GM21367 (cell line): ENCODE measurements around the gene FAM151B.
"Not testable (repeated sequence)": the region's sequence is repeated elsewhere in the genome, so short reads cannot be mapped to it uniquely, and the experiment has no call there.

Experiments used
- ATAC-seq: cut with Tn5 transposase; IDR thresholded peaks from one replicate; pipeline ENCODE4 v1.9.1; 2021; ENCODE audit not compliant: unreplicated experiment

Gene FAM151B

GRCh38 chr5:80502800-80503199 is 14.9 kb downstream of the FAM151B start:
- no peak for ATAC-seq

GRCh38 chr5:80503641-80504040 is 15.7 kb downstream of the FAM151B start:
- ATAC-seq = no peak

GRCh38 chr5:80504833-80505232 is 16.9 kb downstream of the FAM151B start:
- no peak for ATAC-seq

GRCh38 chr5:80507663-80508062 is 19.8 kb downstream of the FAM151B start:
- ATAC-seq = no peak

- ATAC-seq = no peak
These were observed 20.9 kb downstream of the FAM151B start for GRCh38 chr5:80508844-80509243.

- ATAC-seq = no peak
These were observed 21.5 kb downstream of the FAM151B start for GRCh38 chr5:80509362-80509761.

GRCh38 chr5:80516826-80517225 is 28.9 kb downstream of the FAM151B start:
- no peak for ATAC-seq

GRCh38 chr5:80540691-80541090 is 52.8 kb downstream of the FAM151B start:
- no peak for ATAC-seq

- ATAC-seq = no peak
These were observed 53.5 kb downstream of the FAM151B start for GRCh38 chr5:80541392-80541791.

GRCh38 chr5:80554646-80555045 is 66.7 kb downstream of the FAM151B start:
- no peak for ATAC-seq

GRCh38 chr5:80555099-80555498 is 67.2 kb downstream of the FAM151B start:
- no peak for ATAC-seq

GRCh38 chr5:80559244-80559643 is 71.3 kb downstream of the FAM151B start:
- no peak for ATAC-seq

GRCh38 chr5:80565330-80565729 is 77.4 kb downstream of the FAM151B start:
- ATAC-seq = no peak

- no peak for ATAC-seq
These were observed 78.9 kb downstream of the FAM151B start for GRCh38 chr5:80566711-80567259.

GRCh38 chr5:80568251-80568650 is 80.4 kb downstream of the FAM151B start:
- no peak for ATAC-seq

- ATAC-seq = no peak
These were observed 81.4 kb downstream of the FAM151B start for GRCh38 chr5:80569086-80569960.

GRCh38 chr5:80569961-80570786 is 82.3 kb downstream of the FAM151B start, which contains the start of gene ANKRD34B:
Gene ANKRD34B, minus strand, starts transcription at chr5:80570280. Its CDS starts 10,261 bp downstream, at chr5:80560019.
- ATAC-seq = no peak

GRCh38 chr5:80573062-80573461 is 85.2 kb downstream of the FAM151B start:
- ATAC-seq = no peak

GRCh38 chr5:80576383-80576782 is 88.5 kb downstream of the FAM151B start:
- ATAC-seq = no peak

- ATAC-seq = no peak
These were observed 89.8 kb downstream of the FAM151B start for GRCh38 chr5:80577707-80578106.

- ATAC-seq = no peak
These were observed 91.2 kb downstream of the FAM151B start for GRCh38 chr5:80579050-80579449.

- ATAC-seq = not testable (repeated sequence)
These were observed 92.4 kb downstream of the FAM151B start for GRCh38 chr5:80580291-80580690.
